Activated naive CD8-positive, alpha-beta T cell treated with anti-CD3 and anti-CD28 coated beads, Interleukin-2, amount 10 ng/mL, durations not matched to agents 7 days and 5 days (primary cell): ENCODE data around the gene INAFM1. TPM values are rescaled to one million over a fixed set of nuclear protein-coding genes. Genes with fewer than 3 reads are reported as not detected.
"Not testable (repeated sequence)": the region's sequence is repeated elsewhere in the genome, so short reads cannot be mapped to it uniquely, and the experiment has no call there.

Source experiments
- ATAC-seq: fragments of 150-1000 bp; cut with Tn5 transposase; one replicate; pipeline ENCODE4 v1.10.0; 2021; ENCODE audit warnings: low read depth, moderate library complexity
- POLR2A ChIA-PET: fragments of 350-600 bp; sonication (Branson Sonifier 250); formaldehyde crosslinking; loops from one replicate; lab custom pipeline; 2021; ENCODE audit warnings: antibody characterized with exemption; lab: Charles Lee
- DNase-seq: peaks from one replicate; pipeline ENCODE4 v3.0.0; 2021
- H3K27ac Mint-ChIP-seq: one replicate; pipeline ENCODE4 v1.8.0; 2022; ENCODE audit warnings: mild to moderate bottlenecking, mixed read lengths
- H3K27me3 Mint-ChIP-seq: one replicate; pipeline ENCODE4 v1.8.0; 2022; ENCODE audit warnings: mild to moderate bottlenecking, moderate library complexity, mixed read lengths
- H3K36me3 Mint-ChIP-seq: one replicate; pipeline ENCODE4 v1.8.0; 2021; ENCODE audit warnings: mild to moderate bottlenecking, mixed read lengths
- H3K4me1 Mint-ChIP-seq: one replicate; pipeline ENCODE4 v1.8.0; 2021; ENCODE audit warnings: mixed read lengths
- H3K4me3 Mint-ChIP-seq: one replicate; pipeline ENCODE4 v1.8.0; 2022; ENCODE audit warnings: mild to moderate bottlenecking, moderate library complexity, mixed read lengths
- H3K9me3 Mint-ChIP-seq: one replicate; pipeline ENCODE4 v1.8.0; 2021; ENCODE audit warnings: mixed read lengths
- total RNA-seq, 2 experiments: library from RNA; stranded (reverse); gene quantifications; one replicate each; pipeline ENCODE4 v1.2.3, GENCODE V29; 2021

Gene INAFM1
- total RNA-seq, 2 experiments from 2014 or later, result 14.2 to 15.4 TPM

DNA sequence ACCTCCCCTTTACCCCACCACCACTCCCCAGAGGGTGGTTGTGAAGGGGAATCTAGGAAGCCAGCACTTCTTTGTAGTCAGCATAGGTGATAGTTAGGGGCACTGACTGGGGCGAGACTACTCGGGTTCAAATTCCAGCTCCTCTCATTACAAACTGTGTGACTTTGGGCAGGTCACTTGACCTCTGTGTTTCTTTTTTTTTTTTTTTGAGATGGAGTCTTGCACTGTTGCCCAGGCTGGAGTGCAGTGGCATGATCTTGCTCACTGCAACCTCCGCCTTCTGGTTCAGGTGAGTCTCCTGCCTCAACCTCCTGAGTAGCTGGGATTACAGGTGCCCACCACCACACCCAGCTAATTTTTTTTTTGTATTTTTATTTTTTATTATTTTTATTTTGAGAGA is 1.8 kb downstream of the INAFM1 start:
- POLR2A ChIA-PET, result interaction anchor here (1.0 kb wide), 1 partner anchor 20 kb away, joined by 5 read pairs; the partner anchor contains the start of gene CCDC9
- not testable (repeated sequence) for ATAC-seq, H3K27ac Mint-ChIP-seq, H3K9me3 Mint-ChIP-seq, H3K4me3 Mint-ChIP-seq, DNase-seq, H3K27me3 Mint-ChIP-seq
- peaks cover 13% of the 10 kb centered on the region for H3K4me1 Mint-ChIP-seq
- H3K36me3 Mint-ChIP-seq, result peaks cover 21% of the 10 kb centered on the region

DNA sequence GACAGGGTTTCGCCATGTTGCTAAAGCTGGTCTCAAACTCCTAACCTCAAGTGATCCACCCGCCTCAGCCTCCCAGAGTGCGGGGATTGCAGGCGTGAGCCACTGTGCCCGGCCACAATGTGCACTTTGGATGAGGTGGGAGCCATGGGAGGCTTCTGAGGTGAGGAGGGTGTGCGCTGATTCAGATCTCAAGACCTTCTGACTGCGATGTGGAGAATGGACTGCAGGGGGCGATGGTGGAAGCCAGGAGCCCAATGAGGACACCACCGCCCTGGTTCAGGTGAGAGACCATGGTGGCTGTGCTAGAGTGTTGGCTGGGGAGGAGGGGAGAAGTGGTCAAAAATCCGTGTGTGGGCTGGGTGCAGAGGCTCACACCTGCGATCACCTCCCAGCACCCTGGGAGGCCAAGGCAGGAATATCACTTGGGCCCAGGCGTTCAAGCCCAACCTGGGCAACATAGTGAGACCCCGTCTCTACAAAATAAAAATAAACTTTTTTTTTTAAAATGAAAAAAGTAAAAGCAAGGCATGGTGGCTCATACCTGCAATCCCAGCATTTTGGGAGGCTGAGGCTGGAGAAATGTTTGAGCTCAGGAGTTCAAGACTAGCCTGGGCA is 5.6 kb downstream of the INAFM1 start:
- peaks cover 23% of the 10 kb centered on the region for H3K36me3 Mint-ChIP-seq
- DNase-seq, result peak; percentile 72
- peak; percentile 63 for ATAC-seq
- no peaks in the 10 kb centered on the region for H3K27me3 Mint-ChIP-seq
- H3K27ac Mint-ChIP-seq, result no peak overlapping the region
- H3K4me1 Mint-ChIP-seq, result peaks cover 11% of the 10 kb centered on the region
- POLR2A ChIA-PET, result no interaction called here
- H3K9me3 Mint-ChIP-seq, result no peaks in the 10 kb centered on the region
- no peak overlapping the region for H3K4me3 Mint-ChIP-seq

DNA sequence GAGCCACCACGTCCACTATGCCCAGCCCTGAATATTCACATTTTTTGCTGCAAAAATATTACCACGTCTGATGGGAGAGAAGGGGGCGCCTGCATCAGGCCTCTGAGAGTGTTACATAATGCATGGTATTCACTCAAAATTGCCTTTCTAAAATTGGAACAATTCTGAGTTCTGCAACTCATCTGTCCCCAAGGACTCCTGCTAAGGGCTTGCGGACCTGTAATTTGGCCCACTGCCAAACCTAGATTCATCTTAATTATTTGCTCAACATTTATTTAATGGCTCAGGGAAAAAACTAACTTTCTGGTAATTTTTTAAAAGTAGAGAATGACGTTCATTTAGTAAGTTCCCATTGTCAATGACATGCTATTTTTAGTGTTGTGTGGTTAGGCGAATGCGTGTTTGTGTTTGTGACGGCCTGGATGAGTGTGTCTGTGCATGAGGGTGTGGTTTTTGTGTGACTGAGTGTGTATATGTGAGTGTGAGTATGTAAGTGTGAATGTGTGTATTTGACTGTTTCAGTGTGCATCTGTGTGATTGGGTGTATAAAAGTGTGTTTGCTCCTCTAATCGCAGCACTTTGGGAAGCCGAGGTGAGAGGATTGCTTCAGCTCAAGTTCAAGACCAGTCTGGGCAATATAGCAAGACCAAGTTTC is 8.8 kb downstream of the INAFM1 start:
- no peak for ATAC-seq
- Mint-ChIP-seq H3K4me3 (no peak overlapping the region), H3K9me3 (no peaks in the 10 kb centered on the region), H3K27ac (no peak overlapping the region), H3K36me3 (peaks cover 10% of the 10 kb centered on the region), H3K4me1 (peaks cover 4% of the 10 kb centered on the region), H3K27me3 (no peaks in the 10 kb centered on the region)
- POLR2A ChIA-PET, result no interaction called here
- DNase-seq, result no peak

DNA sequence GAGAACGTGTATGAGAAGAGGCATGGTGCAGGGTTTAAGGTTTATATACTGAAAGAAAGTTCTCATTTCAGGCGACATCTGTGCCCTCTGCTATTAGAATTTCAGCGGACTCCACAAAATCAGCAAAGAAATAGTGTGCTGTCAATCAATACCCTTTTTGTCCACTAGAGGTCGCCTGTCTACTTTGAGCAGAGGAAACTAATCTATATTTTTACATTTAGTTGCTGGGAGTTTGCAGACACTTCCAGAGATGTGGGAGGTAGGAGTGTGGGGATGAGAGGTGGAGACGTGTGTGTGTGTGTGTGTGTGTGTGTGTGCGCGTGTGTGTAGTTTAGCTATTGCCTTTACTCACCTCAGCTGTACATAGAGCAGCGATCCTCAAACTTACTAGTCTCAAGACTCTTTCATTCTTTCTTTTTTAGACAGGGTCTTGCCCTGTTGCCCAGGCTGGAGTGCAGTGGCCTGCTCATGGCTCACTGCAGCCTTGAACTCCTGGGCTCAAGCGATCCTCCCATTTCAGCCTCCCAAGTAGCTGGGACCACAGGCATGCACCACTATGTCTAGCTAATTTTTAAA is 9.7 kb downstream of the INAFM1 start:
- Mint-ChIP-seq H3K9me3 (no peaks in the 10 kb centered on the region), H3K27ac (no peak overlapping the region), H3K4me3 (no peak overlapping the region), H3K27me3 (no peaks in the 10 kb centered on the region), H3K36me3 (peaks cover 10% of the 10 kb centered on the region), H3K4me1 (peaks cover 4% of the 10 kb centered on the region)
- peak; percentile 37 for ATAC-seq
- DNase-seq, result no peak
- POLR2A ChIA-PET, result interaction anchor here (1.0 kb wide), 1 partner anchor 10 kb away, joined by 4 read pairs; no protein-coding TSS in a partner anchor

DNA sequence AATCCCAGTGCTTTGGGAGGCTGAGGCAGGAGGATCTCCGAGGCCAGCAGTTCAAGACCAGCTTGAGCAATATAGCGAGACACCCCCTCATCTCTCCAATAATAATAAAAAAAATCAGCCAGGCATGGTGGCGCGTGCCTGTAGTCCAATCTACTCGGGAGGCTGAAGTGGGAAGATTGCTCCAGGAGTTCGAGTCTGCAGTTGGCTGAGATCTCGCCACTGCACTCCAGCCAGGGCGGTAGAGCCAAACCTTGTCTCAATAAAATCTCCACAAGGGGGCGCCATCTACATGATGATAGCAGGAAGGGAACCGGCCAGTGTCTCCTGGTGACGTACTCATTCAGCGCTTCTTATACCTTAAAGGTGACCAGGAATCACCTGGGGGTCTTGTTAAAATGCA is 21.4 kb downstream of the INAFM1 start:
- Mint-ChIP-seq H3K27ac (no peak overlapping the region), H3K27me3 (no peaks in the 10 kb centered on the region), H3K36me3 (peaks cover 2% of the 10 kb centered on the region), H3K9me3 (no peaks in the 10 kb centered on the region), H3K4me3 (no peak overlapping the region), H3K4me1 (peaks cover 13% of the 10 kb centered on the region)
- POLR2A ChIA-PET, result interaction anchor here (0.7 kb wide), 1 partner anchor 119 kb away, joined by 3 read pairs; no protein-coding TSS in a partner anchor
- peak; percentile 89 for ATAC-seq
- DNase-seq, result peak; percentile 61

DNA sequence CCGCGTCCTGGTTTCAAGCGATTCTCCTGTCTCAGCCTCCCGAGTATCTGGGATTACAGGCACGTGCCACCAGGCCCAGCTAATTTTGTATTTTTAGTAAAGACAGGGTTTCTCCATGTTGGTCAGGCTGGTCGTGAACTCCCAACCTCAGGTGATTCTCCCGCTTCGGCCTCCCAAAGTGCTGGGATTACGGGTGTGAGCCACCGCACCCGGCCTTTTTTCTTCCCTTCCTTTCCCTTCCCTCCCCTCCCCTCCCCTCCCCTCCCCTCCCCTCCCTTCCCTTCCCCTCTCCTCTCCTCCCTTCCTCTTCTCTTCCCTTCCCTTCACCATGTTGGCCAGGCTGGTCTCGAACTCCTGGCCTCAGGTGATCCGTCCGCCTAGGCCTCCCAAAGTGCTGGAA is 26.2 kb downstream of the INAFM1 start:
- Mint-ChIP-seq H3K27me3 (peaks cover 19% of the 10 kb centered on the region), H3K4me1 (peaks cover 19% of the 10 kb centered on the region)
- POLR2A ChIA-PET, H3K4me3 Mint-ChIP-seq, DNase-seq, H3K9me3 Mint-ChIP-seq, H3K27ac Mint-ChIP-seq, ATAC-seq, H3K36me3 Mint-ChIP-seq: not testable (repeated sequence)

DNA sequence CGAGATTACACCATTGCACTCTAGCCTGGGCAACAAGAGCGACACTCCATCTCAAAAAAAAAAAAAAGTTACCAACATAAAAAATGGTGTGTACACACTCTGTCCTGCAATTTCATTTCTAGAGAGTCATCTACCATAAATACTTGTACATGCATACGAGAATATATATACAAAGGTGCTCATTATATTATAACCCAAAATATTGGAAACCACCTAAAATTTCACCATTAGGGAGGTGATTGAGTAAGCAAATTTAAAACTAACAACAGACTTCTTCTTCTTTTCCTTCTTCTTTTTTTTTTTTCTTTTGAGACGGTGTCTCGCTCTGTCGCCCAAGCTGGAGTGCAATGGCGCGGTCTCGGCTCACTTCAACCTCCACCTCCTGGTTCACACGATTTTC is 27.6 kb downstream of the INAFM1 start:
- Mint-ChIP-seq H3K4me1 (peaks cover 16% of the 10 kb centered on the region), H3K4me3 (no peak overlapping the region), H3K36me3 (no peaks in the 10 kb centered on the region), H3K27ac (no peak overlapping the region), H3K9me3 (no peaks in the 10 kb centered on the region), H3K27me3 (peaks cover 30% of the 10 kb centered on the region)
- POLR2A ChIA-PET, result no interaction called here
- ATAC-seq, result no peak
- no peak for DNase-seq

DNA sequence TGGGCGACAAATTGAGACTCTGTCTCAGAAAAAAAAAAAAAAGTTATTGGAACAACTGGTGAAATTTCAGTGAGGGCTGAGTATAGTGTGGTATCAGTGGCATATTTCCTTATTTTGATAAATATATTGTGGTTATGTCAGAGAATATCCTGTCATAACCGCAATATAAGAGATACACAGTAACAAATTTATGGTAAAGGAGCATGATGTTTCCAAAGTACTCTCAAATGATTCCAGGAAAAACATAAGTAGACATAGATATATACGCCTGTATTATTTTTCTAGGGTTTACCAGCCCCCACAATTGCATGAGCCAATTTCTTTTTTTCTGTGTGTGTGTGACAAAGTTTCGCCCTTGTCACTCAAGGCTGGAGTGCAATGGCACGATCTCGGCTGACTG is 29.3 kb downstream of the INAFM1 start:
- Mint-ChIP-seq H3K4me1 (peaks cover 16% of the 10 kb centered on the region), H3K27me3 (peaks cover 30% of the 10 kb centered on the region), H3K36me3 (no peaks in the 10 kb centered on the region), H3K27ac (no peak overlapping the region), H3K9me3 (no peaks in the 10 kb centered on the region), H3K4me3 (no peak overlapping the region)
- ATAC-seq (no peak), DNase-seq (no peak)
- POLR2A ChIA-PET, result no interaction called here

DNA sequence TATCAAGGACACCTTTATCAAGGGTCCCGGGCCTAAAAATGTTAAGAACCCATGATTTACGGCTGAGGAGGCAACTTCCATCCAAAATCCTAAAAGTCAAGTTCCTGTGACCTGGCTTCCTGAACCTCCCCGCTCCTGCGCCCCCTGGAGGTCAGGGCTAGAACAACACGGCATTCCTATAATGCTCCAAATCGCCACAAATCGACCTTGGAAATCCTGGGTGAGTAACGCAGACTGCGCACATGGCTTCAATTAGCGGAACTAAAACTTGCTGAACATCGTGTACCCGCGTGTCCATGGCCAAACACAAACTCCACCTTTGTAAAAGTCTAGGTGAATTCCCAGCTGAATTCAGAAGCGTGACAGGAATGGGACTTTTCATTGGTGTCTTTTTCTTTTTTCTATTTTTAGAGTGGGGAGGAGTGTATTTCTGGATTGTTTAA is 30.6 kb downstream of the INAFM1 start:
- H3K27ac Mint-ChIP-seq, result no peak overlapping the region
- peaks cover 11% of the 10 kb centered on the region for H3K4me1 Mint-ChIP-seq
- no peaks in the 10 kb centered on the region for H3K36me3 Mint-ChIP-seq
- ATAC-seq, result no peak
- peak; percentile 60 for DNase-seq
- no peak overlapping the region for H3K4me3 Mint-ChIP-seq
- H3K27me3 Mint-ChIP-seq, result peaks cover 36% of the 10 kb centered on the region
- POLR2A ChIA-PET, result no interaction called here
- no peaks in the 10 kb centered on the region for H3K9me3 Mint-ChIP-seq

DNA sequence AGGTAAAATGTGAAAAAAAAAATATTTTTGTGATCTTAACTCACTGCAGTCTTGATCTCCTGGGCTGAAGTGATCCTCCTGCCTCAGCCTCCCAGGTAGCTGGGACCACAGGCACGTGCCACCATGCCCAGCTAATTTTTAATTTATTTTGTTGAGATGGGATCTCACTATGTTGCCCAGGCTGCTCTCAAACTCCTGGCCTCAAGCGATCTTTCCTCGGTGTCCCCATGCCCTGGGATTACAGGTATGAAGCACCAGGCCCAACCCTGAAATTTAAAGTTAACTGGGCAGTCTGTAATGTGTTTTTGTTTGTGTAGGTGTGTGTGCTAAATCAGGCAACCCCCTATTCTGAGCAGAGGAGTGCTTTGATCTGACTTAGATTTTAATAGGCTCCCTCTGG is 31.6 kb downstream of the INAFM1 start:
- H3K9me3 Mint-ChIP-seq, result no peaks in the 10 kb centered on the region
- ATAC-seq (no peak), DNase-seq (no peak)
- peaks cover 6% of the 10 kb centered on the region for H3K4me1 Mint-ChIP-seq
- POLR2A ChIA-PET, result interaction anchor here (0.7 kb wide), 1 partner anchor 294 kb away, joined by 4 read pairs; no protein-coding TSS in a partner anchor
- no peaks in the 10 kb centered on the region for H3K36me3 Mint-ChIP-seq
- no peak overlapping the region for H3K4me3 Mint-ChIP-seq
- no peak overlapping the region for H3K27ac Mint-ChIP-seq
- peaks cover 36% of the 10 kb centered on the region for H3K27me3 Mint-ChIP-seq

DNA sequence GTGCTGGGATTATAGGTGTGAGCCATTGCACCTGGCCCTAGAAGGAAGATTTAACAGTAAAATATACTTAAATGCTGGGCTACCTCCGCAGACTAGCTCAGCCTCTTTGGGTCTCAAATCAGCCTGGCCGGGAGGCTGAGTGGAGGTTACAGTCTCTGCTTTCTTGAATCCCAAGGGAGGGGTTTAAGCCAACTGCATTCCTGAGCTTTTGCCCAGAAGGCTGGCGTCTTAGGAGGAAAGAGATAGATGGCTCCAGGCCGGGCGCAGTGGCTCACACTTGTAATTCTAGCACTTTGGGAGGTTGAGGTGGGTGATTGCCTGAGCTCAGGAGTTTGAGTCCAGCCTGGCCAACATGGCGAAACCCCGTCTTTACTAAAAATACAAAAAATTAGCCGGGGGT is 34.4 kb downstream of the INAFM1 start:
- H3K9me3 Mint-ChIP-seq, result no peaks in the 10 kb centered on the region
- ATAC-seq (no peak), DNase-seq (no peak)
- no peaks in the 10 kb centered on the region for H3K36me3 Mint-ChIP-seq
- peaks cover 6% of the 10 kb centered on the region for H3K4me1 Mint-ChIP-seq
- no peak overlapping the region for H3K27ac Mint-ChIP-seq
- peaks cover 34% of the 10 kb centered on the region for H3K27me3 Mint-ChIP-seq
- H3K4me3 Mint-ChIP-seq, result no peak overlapping the region
- POLR2A ChIA-PET, result interaction anchor here (0.7 kb wide), 1 partner anchor 252 kb away, joined by 3 read pairs; no protein-coding TSS in a partner anchor

DNA sequence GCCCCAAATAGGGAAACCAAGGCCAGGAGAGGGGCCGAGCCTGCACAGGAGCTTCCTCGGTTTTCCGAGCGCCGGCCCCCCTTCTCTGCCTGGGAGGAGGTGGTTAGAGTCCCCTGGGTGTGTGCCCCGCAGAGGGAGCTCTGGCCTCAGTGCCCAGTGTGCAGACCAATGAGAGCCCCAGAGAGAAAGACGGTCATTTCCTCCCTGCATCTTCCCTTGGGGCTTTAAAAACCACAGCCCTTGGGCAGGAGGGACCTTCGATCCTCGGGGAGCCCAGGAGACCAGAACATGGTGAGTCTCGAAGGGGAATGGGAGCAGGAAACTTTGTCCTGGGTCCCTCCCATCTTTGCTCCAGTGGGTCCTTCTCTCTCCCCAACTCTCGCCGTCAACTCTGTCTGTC is 34.9 kb downstream of the INAFM1 start, which contains the start of gene C5AR1:
C5AR1 (plus strand) TSS at position 254 of the 400 bp plus-strand sequence; CDS start at position 289, 35 bp downstream.
- H3K27ac Mint-ChIP-seq, result no peak within 1 kb of the TSS
- no peaks in the 10 kb centered on the region for H3K9me3 Mint-ChIP-seq
- peaks cover 31% of the 10 kb centered on the region for H3K27me3 Mint-ChIP-seq
- H3K36me3 Mint-ChIP-seq, result no peaks in the 10 kb centered on the region
- no peak for DNase-seq
- H3K4me1 Mint-ChIP-seq, result peaks cover 6% of the 10 kb centered on the region
- no peak within 1 kb of the TSS for H3K4me3 Mint-ChIP-seq
- ATAC-seq, result no peak
- POLR2A ChIA-PET, result interaction anchor here (0.7 kb wide), 1 partner anchor 251 kb away, joined by 3 read pairs; no protein-coding TSS in a partner anchor

DNA sequence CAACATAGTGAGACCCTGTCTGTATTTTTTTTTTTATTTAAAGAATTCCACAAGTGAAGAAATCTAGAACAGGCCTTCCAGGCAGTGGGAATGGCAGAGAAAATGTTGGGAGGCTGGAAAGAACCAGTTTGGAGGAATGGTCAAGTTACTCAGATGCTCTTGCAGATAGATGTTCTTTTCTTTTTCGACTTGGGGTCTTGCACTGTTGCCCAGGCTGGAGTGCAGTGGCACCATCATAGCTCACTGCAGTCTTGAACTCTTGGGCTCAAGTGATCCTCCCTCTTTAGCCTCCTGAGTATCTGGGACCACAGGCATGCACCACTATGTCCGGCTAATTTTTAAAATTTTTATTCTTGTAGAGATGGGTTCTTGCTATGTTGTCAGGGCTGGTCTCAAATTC is 35.6 kb downstream of the INAFM1 start:
- no peak for DNase-seq
- H3K36me3 Mint-ChIP-seq, result no peaks in the 10 kb centered on the region

More for the DNA sequence above, 35.6 kb downstream of the INAFM1 start:
- POLR2A ChIA-PET, result no interaction called here
- Mint-ChIP-seq H3K4me3 (no peak overlapping the region), H3K4me1 (peaks cover 2% of the 10 kb centered on the region), H3K27me3 (peaks cover 24% of the 10 kb centered on the region), H3K27ac (no peak overlapping the region), H3K9me3 (no peaks in the 10 kb centered on the region)
- no peak for ATAC-seq
